Right hindlimb (tissue), 1 donor: Measurements from ENCODE around the gene ATF7.

ENCODE experiments used
- DNase-seq: peaks from one replicate; pipeline ENCODE4 v3.0.0-alpha.2; 2018

Gene ATF7

GRCh38 chr12:53480491-53481442 is 145.4 kb downstream of the ATF7 start:
- no peak for DNase-seq

GRCh38 chr12:53479331-53479730 is 146.9 kb downstream of the ATF7 start:
- no peak for DNase-seq

- no peak for DNase-seq
Measured at GRCh38 chr12:53478865-53479264, 147.3 kb downstream of the ATF7 start.

- no peak for DNase-seq
Measured at GRCh38 chr12:53476769-53477209, 149.4 kb downstream of the ATF7 start.

GRCh38 chr12:53474819-53475218 is 151.4 kb downstream of the ATF7 start:
- no peak for DNase-seq

GRCh38 chr12:53474077-53474476 is 152.1 kb downstream of the ATF7 start:
- DNase-seq = no peak

- no peak for DNase-seq
Measured at GRCh38 chr12:53472056-53472582, 154.1 kb downstream of the ATF7 start.

- DNase-seq = no peak
Measured at GRCh38 chr12:53468282-53468681, 157.9 kb downstream of the ATF7 start.

- no peak for DNase-seq
Measured at GRCh38 chr12:53467880-53468279, 158.3 kb downstream of the ATF7 start.

GRCh38 chr12:53467082-53467481 is 159.1 kb downstream of the ATF7 start:
- no peak for DNase-seq

GRCh38 chr12:53466640-53467039 is 159.5 kb downstream of the ATF7 start:
- DNase-seq = no peak

GRCh38 chr12:53465679-53466078 is 160.5 kb downstream of the ATF7 start:
- no peak for DNase-seq

- DNase-seq = no peak
Measured at GRCh38 chr12:53464685-53465418, 161.3 kb downstream of the ATF7 start.

- no peak for DNase-seq
Measured at GRCh38 chr12:53463802-53464560, 162.2 kb downstream of the ATF7 start.

GRCh38 chr12:53462935-53463334 is 163.2 kb downstream of the ATF7 start:
- no peak for DNase-seq

GRCh38 chr12:53461591-53461990 is 164.6 kb downstream of the ATF7 start:
- DNase-seq = no peak

GRCh38 chr12:53461059-53461458 is 165.1 kb downstream of the ATF7 start:
- no peak for DNase-seq

- no peak for DNase-seq
Measured at GRCh38 chr12:53459097-53459496, 167.1 kb downstream of the ATF7 start.
